ENCODE data around the gene GRID2IP. TPM values are rescaled to one million over a fixed set of nuclear protein-coding genes. Genes with fewer than 3 reads are reported as not detected.
A peak's percentile ranks its signal among the peaks of the same experiment; 100 is the strongest.
"Not testable (repeated sequence)": the region's sequence is repeated elsewhere in the genome, so short reads cannot be mapped to it uniquely, and the experiment has no call there.

Gene GRID2IP
- total RNA-seq, 1 experiment from 2014 or later: not detected

- no peak overlapping the region for H3K27ac ChIP-seq (ENCODE audit: low read depth, low read length, poor library complexity, severe bottlenecking)
- no peaks in the 10 kb centered on the region for H3K9me3 ChIP-seq (ENCODE audit: low read depth, low read length, poor library complexity, severe bottlenecking)
- no TSS peak for BruUV-seq (replicated peaks)
- peaks cover 32% of the 10 kb centered on the region for H3K36me3 ChIP-seq (ENCODE audit: insufficient read depth, low read length, poor library complexity, severe bottlenecking)
- no peak for TF ChIP-seq EZH2 (IDR thresholded peaks at IDR 0.05; ENCODE audit: borderline replicate concordance, low read depth, low read length, poor library complexity, severe bottlenecking)
- TF ChIP-seq CTCF (conservative IDR thresholded peaks at IDR 0.05; ENCODE audit: low read depth, low read length): no peak
- H3K4me3 ChIP-seq (ENCODE audit: low read depth, low read length, poor library complexity, severe bottlenecking): no peak overlapping the region
- CTCF ChIA-PET: no interaction called here
- H3K4me1 ChIP-seq (ENCODE audit: insufficient read depth, low read length, poor library complexity, severe bottlenecking): no peaks in the 10 kb centered on the region
- H3K27me3 ChIP-seq (replicated peaks; ENCODE audit: insufficient read depth, low read depth, low read length, poor library complexity): no peaks in the 10 kb centered on the region
- POLR2A ChIA-PET (ENCODE audit: low non-redundant PET): no interaction called here
- intact Hi-C loops (cut with micrococcal nuclease; ENCODE audit: unreplicated experiment): no loop called here
- peak; percentile 29 for DNase-seq (ENCODE audit: low spot score)
Observed at GRCh38 chr7:6579446-6579845, 28.2 kb upstream of the GRID2IP start.

GRCh38 chr7:6578114-6579084 is 27.1 kb upstream of the GRID2IP start:
- TF ChIP-seq CTCF (conservative IDR thresholded peaks at IDR 0.05; ENCODE audit: low read depth, low read length) (no peak), EZH2 (IDR thresholded peaks at IDR 0.05; ENCODE audit: borderline replicate concordance, low read depth, low read length, poor library complexity, severe bottlenecking) (no peak)
- H3K4me3 ChIP-seq (ENCODE audit: low read depth, low read length, poor library complexity, severe bottlenecking): peak overlapping the region; percentile 93

GRCh38 chr7:6577369-6578113 is 26.3 kb upstream of the GRID2IP start, which contains the start of gene ZDHHC4:
TSS of gene ZDHHC4 (plus strand) at chr7:6577454. CDS start at chr7:6580562, 3,108 bp downstream.
- Histone ChIP-seq H3K4me1 (ENCODE audit: insufficient read depth, low read length, poor library complexity, severe bottlenecking) (no peaks in the 10 kb centered on the region), H3K27ac (ENCODE audit: low read depth, low read length, poor library complexity, severe bottlenecking) (peak within 1 kb of the TSS; percentile 97), H3K4me3 (ENCODE audit: low read depth, low read length, poor library complexity, severe bottlenecking) (peak within 1 kb of the TSS; percentile 93), H3K9me3 (ENCODE audit: low read depth, low read length, poor library complexity, severe bottlenecking) (no peaks in the 10 kb centered on the region), H3K36me3 (ENCODE audit: insufficient read depth, low read length, poor library complexity, severe bottlenecking) (peaks cover 16% of the 10 kb centered on the region), H3K27me3 (replicated peaks; ENCODE audit: insufficient read depth, low read depth, low read length, poor library complexity) (no peaks in the 10 kb centered on the region)
- DNase-seq (ENCODE audit: low spot score): peak; percentile 94
- BruUV-seq (replicated peaks): no TSS peak
- intact Hi-C loops (cut with micrococcal nuclease; ENCODE audit: unreplicated experiment): no loop called here
- POLR2A ChIA-PET (ENCODE audit: low non-redundant PET): no interaction called here
- CTCF ChIA-PET: interaction anchor here (0.6 kb wide), 2 partner anchors 12 to 81 kb away, joined by 3 to 8 read pairs; no protein-coding TSS in a partner anchor
- TF ChIP-seq EZH2 (IDR thresholded peaks at IDR 0.05; ENCODE audit: borderline replicate concordance, low read depth, low read length, poor library complexity, severe bottlenecking): no peak
- no peak for TF ChIP-seq CTCF (conservative IDR thresholded peaks at IDR 0.05; ENCODE audit: low read depth, low read length)

More at GRCh38 chr7:6578114-6579084, 27.1 kb upstream of the GRID2IP start:
- H3K4me1 ChIP-seq (ENCODE audit: insufficient read depth, low read length, poor library complexity, severe bottlenecking): no peaks in the 10 kb centered on the region
- no peaks in the 10 kb centered on the region for H3K9me3 ChIP-seq (ENCODE audit: low read depth, low read length, poor library complexity, severe bottlenecking)
- peaks cover 25% of the 10 kb centered on the region for H3K36me3 ChIP-seq (ENCODE audit: insufficient read depth, low read length, poor library complexity, severe bottlenecking)
- DNase-seq (ENCODE audit: low spot score): no peak
- ChIA-PET CTCF (no interaction called here), POLR2A (ENCODE audit: low non-redundant PET) (no interaction called here)
- no peaks in the 10 kb centered on the region for H3K27me3 ChIP-seq (replicated peaks; ENCODE audit: insufficient read depth, low read depth, low read length, poor library complexity)
- TSS peak; percentile 50 for BruUV-seq (replicated peaks)
- intact Hi-C loops (cut with micrococcal nuclease; ENCODE audit: unreplicated experiment): no loop called here
- peak overlapping the region; percentile 97 for H3K27ac ChIP-seq (ENCODE audit: low read depth, low read length, poor library complexity, severe bottlenecking)

- CTCF ChIA-PET: interaction anchor here (0.6 kb wide), 2 partner anchors 12 to 82 kb away, joined by 3 to 8 read pairs; no protein-coding TSS in a partner anchor
- H3K9me3 ChIP-seq (ENCODE audit: low read depth, low read length, poor library complexity, severe bottlenecking); H3K4me1 ChIP-seq (ENCODE audit: insufficient read depth, low read length, poor library complexity, severe bottlenecking); BruUV-seq (replicated peaks); H3K27me3 ChIP-seq (replicated peaks; ENCODE audit: insufficient read depth, low read depth, low read length, poor library complexity); intact Hi-C loops (cut with micrococcal nuclease; ENCODE audit: unreplicated experiment); H3K36me3 ChIP-seq (ENCODE audit: insufficient read depth, low read length, poor library complexity, severe bottlenecking); POLR2A ChIA-PET (ENCODE audit: low non-redundant PET); DNase-seq (ENCODE audit: low spot score): not testable (repeated sequence)
- H3K4me3 ChIP-seq (ENCODE audit: low read depth, low read length, poor library complexity, severe bottlenecking): peak overlapping the region; percentile 93
- H3K27ac ChIP-seq (ENCODE audit: low read depth, low read length, poor library complexity, severe bottlenecking): peak overlapping the region; percentile 97
Observed at GRCh38 chr7:6576867-6577368, 25.7 kb upstream of the GRID2IP start.
